Activated CD8-positive, alpha-beta memory T cell treated with anti-CD3 and anti-CD28 coated beads, Interleukin-2, amount 50 U/mL, for 1 hour (primary cell): ENCODE measurements around the gene CTSE.
"Not testable (repeated sequence)": the region's sequence is repeated elsewhere in the genome, so short reads cannot be mapped to it uniquely, and the experiment has no call there.

Source experiments
- DNase-seq: peaks from one replicate; pipeline ENCODE4 v3.0.0-alpha.2; 2020; ENCODE audit errors: extremely low read depth

The CTSE gene

DNA sequence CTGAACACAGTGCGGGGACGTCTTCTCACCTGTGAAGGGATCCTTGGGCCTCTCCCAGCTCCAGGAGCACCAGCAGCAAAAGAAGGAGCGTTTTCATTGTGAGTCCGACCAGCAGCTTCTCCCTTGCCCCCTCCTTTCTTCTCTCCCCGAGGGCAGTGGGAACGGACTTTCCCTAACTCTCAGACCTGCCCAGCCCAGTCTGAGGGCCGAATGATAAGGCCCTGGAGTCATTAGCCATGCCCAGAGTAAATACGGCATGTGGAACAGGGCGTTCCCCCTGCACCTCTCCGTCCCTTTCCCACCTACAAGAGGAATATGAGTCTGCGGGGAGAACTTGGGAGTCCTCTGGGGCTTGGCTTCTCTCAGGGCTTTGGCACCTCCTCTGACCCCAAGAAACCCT, at the start of gene CTSE:
Gene CTSE, minus strand, starts transcription at position 201 of the 400 bp plus-strand sequence. Its CDS starts 104 bp downstream, at position 97.
- no peak for DNase-seq

DNA sequence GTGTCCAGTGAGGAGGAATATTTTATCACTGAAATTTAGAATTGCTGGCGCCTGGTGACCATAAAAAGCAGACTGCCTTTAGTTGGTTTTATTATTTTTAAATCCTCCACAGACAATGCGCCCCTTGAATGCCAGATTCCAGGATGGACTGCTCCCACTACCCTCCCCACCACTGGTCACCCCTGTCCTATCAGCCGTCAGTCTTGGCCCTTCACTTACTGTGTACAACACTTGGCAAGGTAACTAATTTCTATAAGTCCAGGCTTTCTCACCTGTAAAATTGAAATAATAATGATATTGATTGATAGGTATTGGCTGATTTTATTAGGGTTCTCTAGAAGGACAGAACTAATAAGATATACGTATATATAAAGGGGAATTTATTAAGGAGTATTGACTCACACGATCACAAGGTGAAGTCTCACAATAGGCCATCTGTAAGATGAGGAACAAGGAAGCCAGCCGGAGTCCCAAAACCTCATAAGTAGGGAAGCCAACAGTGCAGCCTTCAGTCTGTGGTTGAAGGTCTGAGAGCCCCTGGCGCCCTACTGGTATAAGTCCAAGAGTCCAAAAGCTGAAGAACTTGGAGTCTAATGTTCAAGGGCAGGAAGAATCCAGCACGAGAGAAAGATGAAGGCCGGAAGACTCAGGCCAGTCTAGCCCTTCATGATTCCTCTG, 47.1 kb upstream of the CTSE start:
- DNase-seq = no peak

DNA sequence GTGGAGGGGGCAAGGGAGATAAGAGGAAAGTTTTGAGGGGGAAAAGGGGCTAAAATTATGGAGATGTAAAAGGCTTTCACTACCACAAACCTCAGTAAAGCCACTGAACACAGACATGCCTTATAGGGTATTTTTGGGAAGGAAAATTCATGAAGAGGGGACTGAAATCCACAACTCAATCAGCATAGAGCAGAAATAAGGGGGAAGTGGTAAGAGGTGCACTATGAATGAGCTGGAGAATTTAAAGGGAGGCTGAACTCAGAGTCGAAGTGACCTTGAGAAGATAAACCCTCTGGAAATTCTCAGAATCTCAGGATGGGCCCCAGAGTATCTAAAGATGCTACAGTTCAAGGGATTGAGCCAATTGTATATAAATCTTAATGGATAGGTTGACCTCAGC, 44.6 kb upstream of the CTSE start:
- DNase-seq = no peak

DNA sequence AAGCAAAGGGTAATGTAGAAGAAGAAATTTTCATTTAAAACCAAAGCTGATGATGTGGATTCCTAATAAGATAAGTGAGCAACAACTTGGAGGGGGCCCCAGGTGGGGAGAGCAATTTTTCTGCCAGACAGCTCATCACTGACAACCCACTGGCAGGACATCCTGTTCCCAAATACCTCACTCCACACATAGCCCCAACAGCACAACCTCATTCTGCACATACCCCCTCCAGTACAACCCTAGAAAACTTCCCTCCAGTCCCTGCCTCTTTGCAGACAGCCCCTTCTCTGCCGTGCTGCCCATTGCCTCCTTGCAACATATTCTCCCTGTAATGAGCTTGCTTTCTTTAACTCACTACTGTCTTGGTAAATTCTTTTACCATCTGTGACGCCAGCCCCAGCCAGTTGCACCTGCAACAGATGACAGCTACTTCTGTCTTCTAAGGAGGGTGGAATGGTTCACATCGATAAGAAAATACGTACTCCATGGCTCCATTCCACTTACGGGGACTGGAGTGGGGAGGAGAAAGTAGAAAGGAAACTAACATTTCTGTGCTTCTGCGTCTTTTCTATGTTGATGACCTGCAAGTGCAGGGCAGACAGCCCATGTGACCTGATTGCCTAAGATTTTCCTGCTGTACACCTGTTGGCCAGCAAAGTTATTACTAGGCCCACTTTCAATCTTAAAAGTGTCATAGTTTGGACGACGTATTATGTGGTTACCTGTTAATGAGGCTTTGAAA, 44.0 kb upstream of the CTSE start:
- DNase-seq = no peak

DNA sequence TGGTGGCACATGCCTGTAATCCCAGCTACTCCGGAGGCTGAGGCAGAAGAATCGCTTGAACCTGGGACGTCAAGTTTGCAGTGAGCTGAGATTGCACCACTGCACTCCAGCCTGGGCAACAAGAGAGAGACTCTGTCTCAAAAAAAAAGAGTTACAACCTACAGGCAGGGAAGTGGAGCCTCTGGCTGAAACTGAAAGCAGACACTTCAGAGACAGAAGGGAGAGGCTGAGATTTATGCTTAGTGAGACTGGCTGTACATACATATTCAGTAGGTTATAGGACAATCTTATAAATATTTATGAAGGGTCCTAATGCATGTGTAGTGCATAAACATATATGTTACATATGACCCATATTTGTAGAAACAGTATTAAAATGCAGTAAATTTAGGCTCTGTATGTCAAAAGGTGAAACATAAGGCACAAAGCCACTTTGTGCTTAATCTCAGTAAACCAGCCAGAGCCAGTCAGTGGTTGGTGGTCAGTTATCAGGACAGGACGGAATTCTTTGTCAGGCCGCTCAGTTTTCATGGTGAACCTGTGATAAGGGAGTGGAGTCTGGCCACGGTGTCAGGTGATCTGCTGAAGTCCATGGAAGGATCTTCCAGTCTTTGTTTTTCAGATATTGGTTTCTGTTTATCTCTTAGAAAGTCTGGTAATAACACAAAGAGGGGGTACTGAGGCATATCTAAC, 42.9 kb upstream of the CTSE start:
- no peak for DNase-seq

DNA sequence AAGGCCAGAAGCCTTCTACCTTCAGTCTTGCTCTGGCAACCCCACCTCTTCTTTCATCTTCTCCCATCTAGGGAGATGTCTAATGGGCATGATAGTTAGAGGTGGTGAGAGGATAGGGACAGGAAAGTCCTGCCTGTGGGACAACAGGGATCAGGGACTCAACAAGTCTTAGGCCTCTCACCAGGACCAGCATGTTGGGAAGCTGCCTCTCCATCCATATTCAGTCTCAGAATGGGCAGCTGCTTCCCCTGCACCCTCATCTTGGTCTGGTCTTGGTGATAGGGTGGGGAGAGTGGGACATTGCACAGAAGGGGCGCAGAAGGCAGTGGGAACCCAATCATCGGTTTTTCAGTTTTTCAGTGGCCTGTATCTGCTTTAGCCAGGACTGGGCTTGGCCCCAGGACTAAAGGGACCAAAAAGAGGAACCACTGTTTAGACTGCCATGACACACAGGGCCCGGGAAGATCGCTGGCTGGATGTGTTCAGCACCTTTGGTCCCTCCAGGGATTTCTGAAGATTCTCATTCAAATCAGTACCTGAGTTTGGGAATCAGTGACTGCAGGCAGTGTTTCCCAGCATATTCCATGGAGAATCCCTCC, 42.0 kb upstream of the CTSE start:
- DNase-seq = no peak

DNA sequence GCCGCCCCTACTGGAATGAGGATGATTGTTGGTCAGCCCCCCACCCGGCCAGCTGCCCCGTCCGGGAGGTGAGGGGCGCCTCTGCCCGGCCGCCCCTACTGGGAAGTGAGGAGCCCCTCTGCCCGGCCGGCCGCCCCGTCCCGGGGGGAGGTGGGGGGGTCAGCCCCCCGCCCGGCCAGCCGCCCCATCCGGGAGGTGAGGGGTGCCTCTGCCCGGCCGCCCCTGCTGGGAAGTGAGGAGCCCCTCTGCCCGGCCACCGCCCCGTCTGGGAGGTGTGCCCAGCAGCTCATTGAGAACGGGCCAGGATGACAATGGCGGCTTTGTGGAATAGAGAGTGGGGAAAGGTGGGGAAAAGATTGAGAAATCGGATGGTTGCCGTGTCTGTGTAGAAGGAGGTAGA, 40.8 kb upstream of the CTSE start:
- not testable (repeated sequence) for DNase-seq

DNA sequence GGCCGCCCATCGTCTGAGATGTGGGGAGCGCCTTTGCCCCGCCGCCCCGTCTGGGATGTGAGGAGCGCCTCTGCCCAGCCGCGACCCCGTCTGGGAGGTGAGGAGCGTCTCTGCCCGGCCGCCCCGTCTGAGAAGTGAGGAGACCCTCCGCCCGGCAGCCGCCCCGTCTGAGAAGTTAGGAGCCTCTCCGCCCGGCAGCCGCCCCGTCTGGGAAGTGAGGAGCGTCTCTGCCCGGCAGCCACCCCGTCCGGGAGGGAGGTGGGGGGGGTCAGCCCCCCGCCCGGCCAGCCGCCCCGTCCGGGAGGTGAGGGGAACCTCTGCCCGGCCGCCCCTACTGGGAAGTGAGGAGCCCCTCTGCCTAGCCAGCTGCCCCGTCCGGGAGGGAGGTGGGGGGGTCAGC, 40.3 kb upstream of the CTSE start:
- not testable (repeated sequence) for DNase-seq

DNA sequence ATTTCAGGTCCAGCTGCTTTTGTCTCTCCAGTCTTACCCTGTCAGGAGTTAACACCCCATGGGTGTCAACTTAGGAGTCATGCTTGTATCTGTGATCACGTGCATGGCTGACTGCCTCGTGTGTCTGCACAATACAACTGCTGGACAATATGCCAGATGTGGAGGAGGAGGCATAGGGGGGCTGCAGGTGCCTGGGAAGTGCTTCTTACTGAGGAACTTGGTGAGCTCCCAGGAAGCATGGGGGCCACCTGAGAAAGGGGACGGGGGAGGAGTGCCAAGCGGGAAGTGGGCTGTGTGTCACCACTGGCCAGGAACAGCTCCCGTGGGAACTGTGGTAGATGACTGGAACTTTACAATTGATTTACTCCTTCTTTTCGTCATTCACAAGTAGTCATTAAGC, 38.8 kb upstream of the CTSE start:
- no peak for DNase-seq

DNA sequence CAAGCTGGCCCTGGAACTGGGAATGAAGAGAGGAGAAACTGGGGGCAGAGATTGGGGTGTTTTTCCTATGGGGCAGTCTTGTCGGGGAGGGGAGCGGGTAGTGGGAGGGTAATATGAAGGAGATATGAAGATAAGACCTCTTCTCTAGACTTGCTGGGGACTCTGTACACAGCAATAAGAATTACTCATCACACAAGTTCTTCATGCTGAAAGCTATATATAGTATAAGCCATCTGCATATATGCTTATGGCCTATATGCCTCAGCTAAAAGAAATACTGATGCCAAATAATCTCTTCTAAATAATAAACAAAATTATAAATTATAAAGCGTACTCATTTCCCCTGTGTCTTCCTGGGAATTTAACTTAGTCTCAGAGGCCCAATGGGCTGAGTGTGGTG, 37.1 kb upstream of the CTSE start:
- no peak for DNase-seq

DNA sequence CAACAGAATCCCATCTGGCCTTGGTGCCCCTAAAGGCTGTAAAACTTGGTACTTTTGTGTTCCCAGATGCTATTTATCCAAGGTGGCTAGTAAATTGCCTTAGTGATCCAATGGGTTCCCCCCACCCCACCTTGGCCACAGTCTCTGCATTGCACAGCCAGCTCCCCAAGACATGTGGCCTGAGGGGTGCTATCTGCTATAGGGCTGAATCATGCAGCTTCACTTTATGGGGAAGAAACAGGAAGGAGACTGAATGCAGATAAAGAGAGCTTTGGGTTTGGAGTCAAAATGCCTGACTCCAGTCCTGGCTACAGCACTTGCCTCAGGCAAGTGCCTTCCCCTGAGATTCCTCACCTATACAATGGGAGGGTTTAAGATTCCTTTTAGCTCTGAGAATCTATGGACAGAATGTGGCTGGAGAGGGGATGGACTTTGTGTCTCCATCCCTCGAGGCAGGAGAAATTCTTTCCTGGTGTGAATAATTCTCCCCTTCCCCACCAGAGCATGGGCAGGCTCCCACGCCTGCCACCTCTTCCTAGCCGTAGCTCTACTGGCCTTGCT, 35.7 kb upstream of the CTSE start:
- DNase-seq = no peak

DNA sequence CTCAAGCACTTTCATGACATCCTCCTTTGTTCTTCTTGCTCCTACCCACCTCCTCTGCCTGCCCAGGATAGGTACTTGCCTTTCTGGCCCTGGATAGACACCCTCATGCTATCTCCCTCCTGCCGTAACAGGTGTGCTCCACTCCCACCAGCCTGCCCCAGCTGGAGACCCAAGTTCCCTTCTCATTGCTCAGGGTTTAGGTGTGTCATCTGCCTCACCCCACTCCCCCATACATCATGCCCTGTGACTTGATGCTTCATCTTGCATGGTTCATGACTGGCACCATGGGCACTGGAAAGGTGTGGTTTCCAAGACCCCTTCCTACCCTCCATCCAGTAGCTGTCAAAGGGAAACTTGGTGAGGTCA, 35.2 kb upstream of the CTSE start:
- DNase-seq = no peak

DNA sequence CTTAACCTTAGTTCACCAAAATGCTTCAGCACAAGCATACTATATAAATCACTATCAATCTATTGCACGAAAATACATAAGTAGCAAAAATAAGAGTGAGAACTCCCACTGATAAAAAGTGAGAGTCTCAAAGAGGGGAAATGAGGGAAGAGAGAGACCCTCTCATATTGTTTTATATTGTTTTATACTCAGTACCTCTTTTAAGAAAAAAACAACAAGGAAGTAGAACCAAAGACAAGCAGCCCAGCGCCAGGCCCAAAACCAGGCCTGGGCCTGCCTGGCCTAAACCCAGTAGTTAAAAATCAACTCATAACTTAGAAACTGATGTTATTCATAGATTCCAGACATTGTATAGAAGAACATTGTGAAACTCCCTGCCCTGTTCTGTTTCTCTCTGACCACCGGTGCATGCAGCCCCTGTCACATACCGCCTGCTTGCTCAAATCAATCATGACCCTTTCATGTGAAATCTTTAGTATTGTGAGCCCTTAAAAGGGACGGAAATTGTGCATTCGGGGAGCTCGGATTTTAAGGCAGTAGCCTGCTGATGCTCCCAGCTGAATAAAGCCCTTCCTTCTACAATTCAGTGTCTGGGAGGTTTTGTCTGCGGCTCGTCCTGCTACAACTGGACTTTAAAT, 34.7 kb upstream of the CTSE start:
- DNase-seq = not testable (repeated sequence)

DNA sequence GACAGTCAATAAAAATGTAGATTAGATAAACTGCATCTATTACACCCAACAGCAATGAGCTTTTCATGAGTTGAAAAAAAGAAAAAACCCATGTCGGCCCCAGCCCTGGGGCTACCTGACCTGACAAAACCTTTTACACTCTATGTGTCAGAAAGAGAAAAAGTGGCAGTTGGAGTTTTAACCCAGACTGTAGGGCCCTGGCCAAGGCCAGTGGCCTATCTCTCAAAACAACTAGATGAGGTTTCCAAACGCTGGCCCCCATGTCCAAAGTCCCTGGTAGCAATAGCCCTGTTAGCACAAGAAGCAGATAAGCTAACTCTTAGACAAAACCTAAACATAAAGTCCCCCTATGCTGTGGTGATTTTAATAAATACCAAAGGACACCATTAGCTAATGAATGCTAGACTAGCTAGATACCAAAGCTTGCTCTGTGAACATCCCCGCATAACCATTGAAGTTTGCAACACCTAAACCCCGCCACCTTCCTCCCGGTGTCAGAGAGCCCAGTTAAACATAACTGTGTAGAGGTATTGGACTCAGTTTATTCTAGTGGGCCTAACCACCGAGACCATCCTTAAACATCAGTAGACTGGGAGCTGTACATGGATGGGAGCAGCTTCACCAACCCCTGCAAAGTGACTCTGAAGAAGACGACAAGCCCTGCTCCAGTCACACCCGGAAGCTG, 32.1 kb upstream of the CTSE start:
- not testable (repeated sequence) for DNase-seq

DNA sequence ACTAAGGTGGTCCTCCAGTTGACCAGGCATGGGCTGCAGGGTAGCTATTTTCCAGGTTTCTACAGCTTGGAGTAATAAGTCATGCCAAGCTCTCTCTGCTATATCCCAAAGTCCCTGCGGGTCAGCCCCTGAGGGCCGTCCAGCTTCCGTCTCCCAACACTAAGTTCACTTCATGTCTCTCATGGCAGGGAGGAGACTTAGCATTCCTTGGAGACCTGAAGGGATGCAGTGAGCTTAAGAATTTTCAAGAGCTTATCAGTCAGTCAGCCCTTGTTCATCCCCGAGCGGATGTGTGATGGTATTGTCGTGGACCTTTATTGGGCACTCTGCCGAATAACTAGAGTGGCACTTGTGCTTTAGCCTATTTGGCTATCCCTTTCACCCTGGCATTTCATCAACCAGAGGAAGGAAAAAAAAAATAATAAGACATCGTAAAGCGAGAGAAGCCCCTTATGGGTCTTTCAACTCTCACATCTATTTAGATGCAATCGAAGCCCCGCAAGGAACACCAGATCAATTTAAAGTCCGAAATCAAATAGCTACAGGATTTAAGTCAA, 31.5 kb upstream of the CTSE start:
- DNase-seq = not testable (repeated sequence)

DNA sequence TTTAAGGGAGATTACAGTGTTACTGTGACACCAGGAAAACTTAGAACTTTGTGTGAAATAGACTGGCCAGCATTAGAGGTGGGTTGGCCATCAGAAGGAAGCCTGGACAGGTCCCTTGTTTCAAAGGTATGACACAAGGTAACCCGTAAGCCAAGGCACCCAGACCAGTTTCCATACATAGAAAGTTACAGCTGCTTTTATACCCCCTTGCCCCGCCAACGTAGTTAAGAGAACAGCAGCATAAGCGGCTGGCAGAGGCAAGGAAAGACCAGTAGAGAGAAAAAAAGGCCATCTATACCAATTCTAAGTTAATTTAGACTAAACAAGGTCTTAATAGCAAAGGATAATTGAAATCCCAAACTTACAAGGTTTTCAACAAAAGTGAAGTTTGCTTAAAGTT, 29.9 kb upstream of the CTSE start:
- DNase-seq = not testable (repeated sequence)

DNA sequence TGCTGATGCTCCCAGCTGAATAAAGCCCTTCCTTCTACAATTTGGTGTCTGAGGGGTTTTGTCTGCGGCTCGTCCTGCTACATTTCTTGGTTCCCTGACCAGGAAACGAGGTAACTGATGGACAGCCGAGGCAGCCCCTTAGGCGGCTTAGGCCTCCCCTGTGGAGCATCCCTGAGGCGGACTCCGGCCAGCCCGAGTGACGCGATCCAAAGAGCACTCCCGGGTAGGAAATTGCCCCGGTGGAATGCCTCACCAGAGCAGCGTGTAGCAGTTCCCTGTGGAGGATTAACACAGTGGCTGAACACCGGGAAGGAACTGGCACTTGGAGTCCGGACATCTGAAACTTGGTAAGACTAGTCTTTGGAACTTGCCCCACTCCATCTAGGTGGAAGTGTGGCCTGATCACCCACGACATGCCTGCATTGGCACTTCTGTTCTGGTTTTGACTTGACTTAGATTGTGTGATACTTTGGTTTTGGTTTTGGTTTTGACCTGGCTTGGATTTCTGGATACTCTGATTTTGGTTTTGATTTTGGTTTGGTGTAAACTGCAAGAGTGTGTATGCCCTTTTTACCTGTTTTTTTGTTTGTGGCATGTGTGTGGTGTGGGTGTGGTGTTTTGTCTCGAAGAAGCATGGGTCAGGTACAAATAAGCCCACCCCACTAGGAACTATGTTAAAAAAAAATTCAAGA, 29.4 kb upstream of the CTSE start, which contains the start of gene RHEX:
Gene RHEX, plus strand, starts transcription at position 255 of the 692 bp plus-strand sequence. CDS start 44,656 bp downstream, outside the sequence.
- not testable (repeated sequence) for DNase-seq

DNA sequence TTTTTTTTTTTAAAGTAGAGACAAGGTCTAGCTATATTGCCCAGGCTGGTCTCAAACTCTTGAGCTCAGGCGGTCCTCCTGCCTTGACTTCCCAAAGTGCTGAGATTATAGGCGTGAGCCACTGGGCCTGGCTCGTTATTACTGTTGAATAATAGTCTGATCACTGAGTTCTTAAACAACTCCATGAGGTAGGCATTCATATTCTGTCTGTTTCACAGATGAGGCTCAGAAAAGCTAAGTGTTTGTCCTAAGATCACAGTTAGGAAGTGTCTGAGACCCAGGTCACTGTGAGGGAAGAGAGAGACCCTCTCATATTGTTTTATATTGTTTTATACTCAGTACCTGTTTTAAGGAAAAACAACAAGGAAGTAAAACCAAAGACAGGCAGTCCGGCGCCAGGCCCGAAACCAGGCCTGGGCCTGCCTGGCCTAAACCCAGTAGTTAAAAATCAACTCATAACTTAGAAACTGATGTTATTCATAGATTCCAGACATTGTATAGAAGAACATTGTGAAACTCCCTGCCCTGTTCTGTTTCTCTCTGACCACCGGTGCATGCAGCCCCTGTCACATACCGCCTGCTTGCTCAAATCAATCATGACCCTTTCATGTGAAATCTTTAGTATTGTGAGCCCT, 28.7 kb upstream of the CTSE start:
- not testable (repeated sequence) for DNase-seq

DNA sequence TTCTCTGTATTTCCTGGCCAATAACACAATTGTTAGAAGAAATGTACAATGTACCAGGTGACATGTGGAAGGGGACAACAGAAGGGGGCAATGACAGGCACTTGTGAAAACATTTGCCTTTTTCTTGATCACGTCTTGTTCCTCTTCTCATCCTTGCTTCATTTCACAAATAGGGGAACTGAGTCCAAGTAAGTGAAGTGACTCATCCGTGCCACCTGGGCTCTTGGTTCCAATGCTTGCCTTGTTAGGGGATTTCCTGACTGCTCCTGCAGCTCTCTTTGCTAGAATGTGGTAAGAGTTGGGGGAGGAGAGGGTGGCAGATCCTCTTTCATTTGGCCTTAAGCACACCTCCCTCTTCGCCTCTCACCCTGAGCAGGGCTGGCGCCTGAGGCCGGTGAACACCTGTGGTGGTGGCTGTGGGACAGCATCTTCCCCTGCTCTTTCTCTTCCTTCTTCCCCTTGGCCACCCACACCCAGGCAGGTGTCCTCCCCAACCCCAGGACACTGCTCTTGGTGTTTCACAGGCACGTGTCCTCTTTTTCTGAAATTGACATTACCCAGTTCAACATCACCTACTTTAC, 27.1 kb upstream of the CTSE start:
- DNase-seq = no peak
